Endometrial microvascular endothelial cells (primary cell): ENCODE results near the gene BBS10. TPM values are rescaled to one million over a fixed set of nuclear protein-coding genes. Genes with fewer than 3 reads are reported as not detected.
"Not testable (repeated sequence)": the region's sequence is repeated elsewhere in the genome, so short reads cannot be mapped to it uniquely, and the experiment has no call there.

Experiments
- in situ Hi-C: cut with HindIII; loops from 2 replicates; pipeline ENCODE4 v1.10.0; 2017; ENCODE audit warnings: low sequenced_read_pairs, low pct_unique_long_range_greater_than_20kb; ENCODE audit errors: inconsistent ontology term
- total RNA-seq: library from RNA; depleted of rRNA; stranded (reverse); fragments of >200 nt; gene quantifications from one replicate; pipeline ENCODE4 v1.2.3, GENCODE V29; 2015; ENCODE audit errors: inconsistent ontology term

Gene BBS10
- total RNA-seq, 1 donor from 2014 or later = 12.8 TPM

DNA sequence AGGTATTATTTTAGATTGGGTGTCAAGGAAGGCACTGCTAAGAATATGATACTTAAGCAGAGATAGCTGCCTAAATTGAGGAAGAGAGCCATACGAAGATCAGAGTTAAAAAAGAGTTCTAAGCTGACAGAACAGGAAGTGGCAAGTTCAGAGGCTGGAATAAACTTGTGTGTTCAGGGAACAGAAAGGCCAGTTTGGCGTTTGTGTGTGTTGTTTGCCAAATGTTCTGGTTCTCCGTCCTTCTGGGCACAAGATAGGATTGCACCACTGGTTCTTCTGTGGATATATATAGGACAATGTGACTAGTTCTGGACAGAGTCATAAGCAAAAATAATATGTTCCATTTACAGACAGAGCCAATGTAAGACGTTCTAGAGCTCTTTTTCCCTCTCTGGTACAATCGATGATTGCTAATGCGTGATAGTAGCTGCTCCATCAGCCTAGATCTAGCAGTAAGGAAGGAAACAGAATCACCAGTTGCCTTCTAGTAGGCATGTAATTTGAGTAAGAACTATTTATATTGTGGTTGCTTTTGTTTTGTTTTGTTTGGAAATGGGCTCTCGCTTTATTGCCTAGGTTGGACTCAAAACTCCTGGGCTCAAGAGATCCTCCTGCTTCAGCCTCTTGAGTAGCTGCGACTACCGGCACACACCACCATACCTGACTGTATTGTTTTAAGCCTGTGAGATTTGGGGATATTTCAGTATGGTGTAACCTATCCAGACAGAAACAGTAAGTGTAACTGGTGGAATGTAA is 7.4 kb downstream of the BBS10 start:
- in situ Hi-C loops = loop anchor here (25.0 kb wide), 1 partner anchor 204 kb away; no protein-coding TSS in a partner anchor

DNA sequence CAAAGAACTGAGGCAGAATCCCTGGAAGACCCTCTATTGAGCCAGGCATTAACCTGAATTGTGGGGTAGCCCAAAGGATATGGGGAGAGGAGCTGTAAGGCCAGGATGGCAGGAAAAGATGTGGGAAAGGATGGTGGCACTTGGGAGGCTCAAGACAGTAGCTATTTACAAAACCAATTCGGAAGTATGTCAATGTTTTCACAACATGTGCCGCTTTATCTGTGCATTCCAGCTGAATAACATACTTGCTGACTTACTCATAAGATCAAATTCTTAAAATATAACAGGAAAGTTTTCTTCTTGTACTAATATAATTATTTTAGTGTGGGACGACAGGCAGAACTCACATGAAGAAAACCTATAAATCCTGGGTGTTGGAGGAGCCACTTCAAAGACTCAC is 10.6 kb downstream of the BBS10 start:
- in situ Hi-C loops = loop anchor here (25.0 kb wide), 1 partner anchor 200 kb away; no protein-coding TSS in a partner anchor

DNA sequence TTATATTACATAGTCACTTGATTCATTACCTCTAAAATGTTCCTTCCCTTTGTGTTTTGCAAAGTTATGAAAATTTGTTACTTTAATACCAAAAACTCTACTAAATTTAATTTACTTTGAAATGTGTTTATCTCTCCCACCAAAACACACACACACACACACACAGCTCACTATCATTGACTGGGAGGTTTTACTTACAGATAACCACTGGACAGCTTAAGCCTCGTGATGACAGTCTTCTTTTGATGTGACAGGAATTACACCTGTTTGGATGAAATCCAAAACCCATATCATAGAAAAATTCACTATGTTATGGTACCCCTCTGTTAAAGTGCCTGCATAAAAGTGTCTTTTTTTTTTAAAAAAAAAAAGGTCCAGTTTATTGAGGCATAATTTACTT is 15.6 kb downstream of the BBS10 start:
- in situ Hi-C loops = loop anchor here (25.0 kb wide), 1 partner anchor 195 kb away; no protein-coding TSS in a partner anchor

DNA sequence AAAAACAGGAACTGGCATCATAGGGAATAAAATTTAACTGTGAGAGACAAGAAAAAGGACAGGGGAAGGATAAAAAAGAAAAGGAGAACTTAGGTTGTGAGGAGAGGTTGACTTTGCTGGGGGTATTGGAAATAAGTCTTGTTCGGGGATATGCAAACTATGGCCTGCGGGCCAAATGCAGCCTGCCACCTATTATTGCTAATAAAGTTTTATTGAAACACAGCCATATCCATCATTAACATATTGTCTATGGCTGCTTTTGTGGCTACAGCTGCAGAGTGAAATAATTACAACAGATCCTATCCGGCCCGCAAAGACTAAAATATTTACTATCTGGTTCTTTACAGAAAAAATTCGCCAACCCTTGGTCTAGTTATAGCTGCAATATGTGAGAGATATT is 18.6 kb downstream of the BBS10 start:
- in situ Hi-C loops = loop anchor here (25.0 kb wide), 1 partner anchor 192 kb away; no protein-coding TSS in a partner anchor

DNA sequence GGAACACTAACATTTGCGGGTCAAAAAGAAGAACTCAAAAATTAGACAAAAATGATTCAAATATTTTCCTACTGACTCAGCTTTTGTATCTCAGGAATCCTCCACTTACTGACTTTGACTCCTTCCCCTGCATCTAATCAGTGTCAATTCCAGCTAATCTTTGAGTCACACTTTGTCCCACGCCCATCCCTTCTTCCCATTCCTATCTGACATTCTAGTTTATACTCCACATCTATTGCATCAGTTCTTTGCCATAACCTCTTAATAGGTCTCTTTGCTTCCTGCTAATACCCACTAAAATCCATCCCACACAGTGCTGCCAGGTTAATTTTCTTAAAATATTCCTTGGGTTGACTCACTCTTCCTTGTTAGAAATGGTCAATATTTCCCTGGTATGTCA is 19.1 kb downstream of the BBS10 start:
- in situ Hi-C loops = loop anchor here (25.0 kb wide), 1 partner anchor 192 kb away; no protein-coding TSS in a partner anchor

DNA sequence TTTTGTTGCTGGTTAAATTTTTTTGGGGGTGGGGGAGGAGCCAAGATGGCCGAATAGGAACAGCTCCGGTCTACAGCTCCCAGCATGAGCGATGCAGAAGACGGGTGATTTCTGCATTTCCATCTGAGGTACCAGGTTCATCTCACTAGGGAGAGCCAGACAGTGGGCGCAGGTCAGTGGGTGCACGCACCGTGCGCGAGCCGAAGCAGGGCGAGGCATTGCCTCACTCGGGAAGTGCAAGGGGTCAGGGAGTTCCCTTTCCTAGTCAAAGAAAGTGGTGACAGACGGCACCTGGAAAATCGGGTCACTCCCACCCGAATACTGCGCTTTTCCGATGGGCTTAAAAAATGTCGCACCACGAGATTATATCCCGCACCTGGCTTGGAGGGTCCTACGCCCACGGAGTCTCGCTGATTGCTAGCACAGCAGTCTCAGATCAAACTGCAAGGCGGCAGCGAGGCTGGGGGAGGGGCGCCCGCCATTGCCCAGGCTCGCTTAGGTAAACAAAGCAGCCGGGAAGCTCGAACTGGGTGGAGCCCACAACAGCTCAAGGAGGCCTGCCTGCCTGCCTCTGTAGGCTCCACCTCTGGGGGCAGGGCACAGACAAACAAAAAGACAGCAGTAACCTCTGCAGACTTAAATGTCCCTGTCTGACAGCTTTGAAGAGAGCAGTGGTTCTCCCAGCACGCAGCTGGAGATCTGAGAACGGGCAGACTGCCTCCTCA is 28.5 kb downstream of the BBS10 start:
- in situ Hi-C loops = not testable (repeated sequence)

DNA sequence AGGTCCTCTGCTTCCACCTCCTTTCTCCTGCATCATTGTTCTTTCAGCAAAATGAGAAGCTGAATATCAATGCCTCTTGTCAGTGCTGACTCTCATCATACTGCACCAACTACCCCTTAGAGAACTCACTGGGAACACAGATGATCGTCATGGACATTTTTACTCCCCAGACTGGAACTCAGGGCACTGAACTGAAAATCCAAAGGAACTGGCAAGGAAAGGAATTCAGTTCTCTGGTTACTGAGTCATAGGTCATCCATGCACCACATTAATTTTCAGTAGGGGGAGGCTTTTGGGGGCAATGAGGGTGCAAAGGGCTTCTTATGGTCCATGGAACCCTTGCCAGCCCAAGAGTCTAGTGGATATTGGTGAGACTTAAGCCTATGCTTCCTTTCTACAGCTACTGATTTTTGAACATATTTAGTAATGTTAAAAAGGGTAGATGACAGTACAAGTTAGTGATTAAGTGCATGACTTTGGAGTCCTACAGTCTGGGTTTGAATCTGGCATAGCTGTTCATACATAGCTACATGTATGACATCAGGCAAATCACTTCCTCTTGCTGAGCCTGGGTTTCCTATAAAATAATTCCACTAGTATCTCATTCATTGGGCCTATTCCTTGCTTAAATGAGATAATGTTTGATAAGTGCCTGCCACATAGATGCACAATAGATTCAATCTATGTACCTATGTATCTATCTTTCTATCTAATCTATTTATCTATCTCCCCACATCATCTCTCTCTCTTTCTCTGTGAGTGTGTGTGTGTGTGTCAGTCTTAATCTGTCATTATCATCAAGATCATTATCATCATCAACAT is 29.2 kb downstream of the BBS10 start:
- in situ Hi-C loops = no loop called here

DNA sequence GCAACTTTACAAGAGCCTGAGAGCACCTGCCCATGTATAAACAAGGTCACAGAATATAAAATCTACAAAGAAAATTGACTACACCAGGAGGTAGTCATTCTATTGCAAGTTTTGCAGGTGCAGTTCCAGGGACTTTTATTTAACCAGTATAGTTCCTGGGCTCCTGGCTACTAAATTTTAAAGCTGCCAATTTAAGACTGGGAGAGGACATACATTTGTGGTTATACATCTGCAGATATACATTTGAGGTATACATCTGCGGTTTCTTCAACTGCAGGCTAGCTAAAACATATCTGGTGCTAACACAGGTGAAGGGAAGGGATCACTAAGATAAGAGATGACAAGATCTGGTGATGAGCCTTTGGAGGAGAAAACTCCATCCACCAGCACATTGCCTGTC is 30.2 kb downstream of the BBS10 start:
- in situ Hi-C loops = no loop called here

DNA sequence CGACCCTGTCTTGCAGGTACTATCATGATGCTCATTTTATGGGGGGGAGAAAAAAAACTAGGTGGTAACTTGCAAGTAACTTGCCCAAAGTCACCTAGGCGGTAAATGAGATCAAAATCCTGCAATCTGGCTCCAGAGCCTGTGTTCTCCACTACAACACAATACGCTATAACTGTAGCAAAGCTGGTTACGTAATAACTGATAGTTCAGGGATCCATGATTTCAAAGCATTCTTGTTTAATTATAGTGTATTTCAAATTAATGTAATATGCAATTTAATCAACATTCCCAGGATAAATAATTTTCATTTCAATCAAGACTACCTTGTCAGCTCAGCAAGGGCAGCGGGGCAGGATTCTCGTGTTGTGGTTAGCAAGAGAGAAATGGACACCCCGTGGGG is 31.7 kb downstream of the BBS10 start:
- in situ Hi-C loops = no loop called here

DNA sequence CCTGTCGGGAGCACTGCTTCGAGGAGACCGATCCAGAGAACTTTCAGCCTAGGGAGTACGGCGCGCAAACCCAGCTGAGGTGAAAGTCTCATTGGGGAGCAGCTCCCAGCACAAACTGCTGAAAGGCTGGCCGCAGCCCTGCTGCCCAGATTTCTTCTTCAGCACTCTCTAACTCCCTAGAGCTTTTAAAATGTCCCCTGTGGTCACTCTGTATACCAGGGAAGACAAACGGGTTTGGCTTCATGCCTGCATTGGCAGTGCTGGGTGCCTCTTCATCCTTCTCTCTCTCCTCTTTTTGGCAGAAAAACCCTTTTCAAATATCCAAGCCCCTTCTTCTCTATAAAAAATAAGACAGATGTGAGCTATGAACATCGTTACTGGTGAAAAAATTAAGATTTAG is 34.9 kb downstream of the BBS10 start:
- in situ Hi-C loops = no loop called here

DNA sequence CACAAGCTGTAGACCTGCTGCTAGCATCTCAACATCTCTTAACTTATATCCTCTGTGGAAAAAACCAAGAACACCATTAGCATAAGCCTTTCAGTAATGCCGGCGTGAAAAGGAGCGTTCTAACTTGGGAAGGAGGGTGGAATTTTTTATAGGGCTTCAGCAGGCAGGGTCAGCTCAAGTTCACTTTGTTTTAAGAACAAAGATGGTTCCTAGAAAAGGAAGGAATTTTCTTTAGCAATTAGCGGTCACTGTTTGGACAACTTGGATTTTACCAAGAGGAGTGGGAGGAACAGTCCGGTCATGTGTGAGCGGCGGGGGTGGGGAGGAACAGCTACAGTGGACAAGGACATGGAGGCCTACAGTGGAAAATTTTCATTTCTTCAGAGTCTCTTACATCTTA is 35.9 kb downstream of the BBS10 start:
- in situ Hi-C loops = no loop called here

DNA sequence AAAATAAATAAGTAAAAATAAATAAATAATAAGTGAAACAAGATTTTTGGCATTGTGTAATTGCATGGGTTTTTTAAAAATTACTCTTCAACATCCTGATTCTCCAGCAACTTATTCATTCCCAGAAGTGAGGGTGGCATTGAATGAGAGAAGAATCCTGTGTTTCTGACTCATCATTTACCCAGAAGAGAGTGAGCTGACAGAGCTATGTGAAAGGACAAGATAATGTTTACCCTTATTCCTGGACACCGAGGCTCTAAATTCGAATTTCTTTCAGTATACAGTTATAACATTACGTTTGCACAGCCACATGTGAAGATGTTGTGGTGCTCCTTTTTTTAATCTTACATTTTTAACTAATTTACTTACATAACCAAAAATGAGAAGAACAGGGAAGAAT is 36.4 kb downstream of the BBS10 start:
- in situ Hi-C loops = no loop called here

DNA sequence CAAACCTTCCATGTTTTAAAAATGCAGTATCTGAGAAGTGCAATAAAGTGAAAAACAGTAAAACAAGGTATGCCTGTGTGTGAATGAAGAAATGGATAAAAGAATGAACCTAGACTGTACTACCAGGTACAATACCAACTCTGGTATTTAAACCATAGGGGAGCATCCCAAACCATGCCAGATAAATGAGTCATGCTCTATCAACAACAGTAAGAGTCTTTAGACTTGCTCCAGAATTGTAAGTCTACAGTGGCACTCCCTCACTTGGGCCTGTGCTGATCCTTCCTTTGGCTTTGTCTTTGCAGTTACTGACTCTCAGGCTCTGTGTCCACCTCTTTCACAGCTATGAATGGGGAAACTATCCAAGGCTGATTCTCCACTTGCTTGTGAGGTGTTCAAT is 38.1 kb downstream of the BBS10 start:
- in situ Hi-C loops = no loop called here

DNA sequence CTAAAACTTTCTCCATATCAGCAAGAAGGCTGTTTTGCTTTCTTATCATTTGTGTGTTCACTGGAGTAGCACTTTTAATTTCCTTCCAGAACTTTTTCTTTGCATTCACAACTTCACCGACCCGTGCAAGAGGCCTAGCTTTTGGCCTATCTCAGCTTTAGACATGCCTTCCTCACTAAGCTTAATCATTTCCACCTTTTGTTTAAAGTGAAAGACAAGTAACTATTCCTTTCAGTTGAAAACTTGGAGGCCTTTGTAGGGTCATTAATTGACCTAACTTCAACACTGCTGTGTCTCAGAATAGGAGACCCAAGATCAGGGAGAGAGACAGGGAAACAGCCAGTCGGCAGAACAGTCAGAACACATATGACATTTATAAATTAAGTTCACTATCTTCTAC is 39.3 kb downstream of the BBS10 start:
- in situ Hi-C loops = no loop called here

DNA sequence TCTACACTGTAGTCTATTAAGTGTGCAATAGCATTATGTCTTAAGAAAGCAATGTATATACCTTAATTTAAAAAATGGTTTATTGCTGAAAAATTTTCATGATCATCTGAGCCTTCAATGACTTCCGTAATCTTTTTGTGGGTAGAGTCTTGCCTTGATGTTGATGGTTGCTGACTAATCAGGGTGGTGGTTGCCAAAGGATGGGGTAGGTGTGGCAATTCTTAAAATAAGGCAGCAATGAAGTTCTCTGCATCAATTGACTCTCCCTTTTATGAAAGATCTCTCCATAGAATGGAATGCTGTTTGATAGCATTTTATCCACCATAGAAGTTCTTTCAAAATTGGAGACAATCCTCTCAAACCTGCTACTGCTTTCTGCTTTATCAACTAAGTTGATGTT is 41.1 kb downstream of the BBS10 start:
- in situ Hi-C loops = no loop called here

DNA sequence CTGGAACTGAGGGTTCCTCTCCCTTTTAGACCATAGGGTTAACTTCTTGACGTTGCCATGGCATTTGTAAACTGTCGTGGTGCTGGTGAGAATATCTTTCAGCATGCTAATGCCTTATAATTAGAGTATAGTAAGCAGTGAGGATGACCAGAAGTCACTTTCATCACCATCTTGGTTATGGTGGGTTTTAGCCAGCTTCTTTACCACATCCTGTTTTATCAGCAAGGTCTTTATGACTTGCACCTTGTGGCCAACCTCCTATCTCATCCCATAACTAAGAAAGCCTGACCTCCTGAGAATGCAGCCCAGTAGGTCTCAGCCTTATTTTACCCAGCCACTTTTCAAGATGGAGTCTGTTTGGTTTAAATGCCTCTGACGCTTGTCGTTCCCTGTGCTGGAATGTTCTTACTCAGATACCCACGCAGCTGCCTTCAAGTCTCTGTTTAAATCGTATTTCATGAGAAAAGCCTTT is 44.2 kb downstream of the BBS10 start:
- in situ Hi-C loops = no loop called here

DNA sequence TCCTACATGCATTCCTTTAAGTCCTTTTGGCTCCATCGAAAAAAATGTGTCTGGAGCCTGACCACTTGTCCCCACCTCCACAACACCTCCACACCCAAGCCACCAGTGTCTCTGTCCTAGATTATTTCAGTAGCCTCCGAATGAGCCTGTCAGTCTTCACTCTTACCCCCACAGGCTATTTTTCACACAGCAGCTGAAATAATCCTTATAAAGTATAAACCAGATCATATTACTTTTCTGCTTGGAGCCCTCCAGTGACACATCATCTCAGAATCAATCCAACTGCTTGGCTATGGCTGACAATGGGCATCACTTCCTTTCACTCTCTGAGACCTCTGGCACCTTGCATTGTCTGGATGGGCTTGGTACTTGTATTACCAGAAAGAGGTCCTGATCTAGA is 44.9 kb downstream of the BBS10 start:
- in situ Hi-C loops = no loop called here

DNA sequence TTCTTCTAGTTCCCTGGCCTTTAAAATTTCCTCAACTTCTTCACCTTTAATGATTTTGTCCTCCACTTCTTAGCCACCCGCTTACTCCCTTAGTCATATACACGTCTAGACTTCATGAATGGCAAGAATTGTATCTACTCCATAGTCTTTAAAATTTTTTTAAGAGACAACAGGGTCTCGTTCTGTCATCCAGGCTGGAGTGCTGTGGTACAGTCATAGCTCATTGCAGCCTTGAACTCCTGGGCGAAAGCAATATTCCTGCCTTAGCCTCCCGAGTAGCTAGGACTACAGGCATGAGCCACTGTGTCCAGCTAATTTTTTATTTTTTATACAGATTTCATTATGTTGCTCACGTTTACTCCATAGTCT is 47.9 kb downstream of the BBS10 start:
- in situ Hi-C loops = no loop called here

DNA sequence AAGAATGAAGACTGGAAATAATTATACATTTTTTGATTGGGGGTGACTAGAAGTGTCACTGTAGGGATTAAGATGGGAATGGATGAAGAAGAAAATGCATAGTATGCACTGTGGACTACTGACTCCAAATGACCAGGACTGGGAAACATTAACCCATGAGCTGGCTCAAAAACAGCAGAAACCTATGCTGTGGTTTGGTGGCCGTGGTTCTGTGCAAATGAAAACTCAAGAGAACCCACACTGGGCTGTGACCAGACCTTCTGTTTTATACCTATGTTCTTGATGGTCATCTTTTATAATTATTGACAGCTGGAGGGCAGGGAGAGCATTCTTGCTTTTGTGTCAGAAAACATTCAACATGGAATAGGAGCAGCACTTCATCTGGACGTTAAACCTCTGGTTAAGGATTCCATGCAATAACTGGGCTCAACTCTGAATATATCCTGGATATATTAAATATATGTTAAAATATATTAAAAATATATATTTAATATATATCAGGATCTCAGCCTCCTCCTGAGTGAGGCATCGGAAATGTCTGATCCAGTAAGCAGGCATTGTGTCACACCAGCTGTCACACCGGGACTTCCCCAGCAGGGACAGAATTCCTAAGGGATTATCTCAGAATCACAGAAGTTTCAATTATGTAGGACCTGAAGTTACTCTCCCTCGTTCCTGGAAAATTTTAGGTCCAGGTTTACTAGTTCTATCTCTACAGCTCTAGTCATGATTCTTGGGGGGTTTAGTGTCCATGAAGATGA is 48.5 kb downstream of the BBS10 start:
- in situ Hi-C loops = no loop called here
